ENCODE results near the gene AHDC1. TPM values are rescaled to one million over a fixed set of nuclear protein-coding genes. Genes with fewer than 3 reads are reported as not detected.
"Not testable (repeated sequence)": the region's sequence is repeated elsewhere in the genome, so short reads cannot be mapped to it uniquely, and the experiment has no call there.

The AHDC1 gene
- total and polyA plus RNA-seq, 5 donors from 2014 or later, result 0.07 to 26.2 (median 0.71) TPM

GRCh38 chr1:27503844-27504587, 99.9 kb downstream of the AHDC1 start:
- Histone ChIP-seq H3K27ac (ENCODE audit: insufficient read depth, low read length, poor library complexity, severe bottlenecking) (no peak overlapping the region), H3K36me3 (ENCODE audit: control insufficient read depth, insufficient read depth, low read length) (no peaks in the 10 kb centered on the region), H3K9me3 (ENCODE audit: control insufficient read depth in 2 of 2, low read length in 2 of 2) (no peaks in the 10 kb centered on the region), H3K4me1 (ENCODE audit: control insufficient read depth, insufficient read depth, low read length, poor library complexity, severe bottlenecking) (no peaks in the 10 kb centered on the region), H3K4me3 (ENCODE audit: low read depth, low read length) (no peak overlapping the region), H3K27me3 (ENCODE audit: control insufficient read depth, insufficient read depth, low read length) (no peaks in the 10 kb centered on the region)
- no peaks in the 10 kb centered on the region for H3K27me3 Mint-ChIP-seq
- no peaks in the 10 kb centered on the region for H3K36me3 Mint-ChIP-seq
- no peaks in the 10 kb centered on the region for H3K9me3 Mint-ChIP-seq
- no peak overlapping the region for H3K4me3 Mint-ChIP-seq
- DNase-seq, result no peak
- H3K27ac Mint-ChIP-seq, result no peak overlapping the region
- ATAC-seq (ENCODE audit: low read depth in 2 of 2), result no peak
- H3K4me1 Mint-ChIP-seq, result peaks cover 0 to 2% (median 0%) of the 10 kb centered on the region in 4 donors

- no peaks in the 10 kb centered on the region for H3K27me3 ChIP-seq (ENCODE audit: control insufficient read depth, insufficient read depth, low read length)
- no peaks in the 10 kb centered on the region for H3K36me3 ChIP-seq (ENCODE audit: control insufficient read depth, insufficient read depth, low read length)
- H3K4me1 ChIP-seq (ENCODE audit: control insufficient read depth, insufficient read depth, low read length, poor library complexity, severe bottlenecking), result no peaks in the 10 kb centered on the region
- H3K9me3 Mint-ChIP-seq, result peaks cover 0 to 2% (median 0%) of the 10 kb centered on the region in 7 donors
- peak overlapping the region in 1 of 4 donors; percentile 79 for H3K4me3 Mint-ChIP-seq
- no peak overlapping the region for H3K27ac ChIP-seq (ENCODE audit: insufficient read depth, low read length, poor library complexity, severe bottlenecking)
- no peak for ATAC-seq (ENCODE audit: low read depth in 2 of 2)
- H3K36me3 Mint-ChIP-seq, result no peaks in the 10 kb centered on the region
- no peak overlapping the region for H3K4me3 ChIP-seq (ENCODE audit: low read depth, low read length)
- peak overlapping the region in 2 of 3 donors; percentile 21 to 63 for H3K27ac Mint-ChIP-seq
- DNase-seq, result no peak
- H3K9me3 ChIP-seq (ENCODE audit: control insufficient read depth in 2 of 2, low read length in 2 of 2), result no peaks in the 10 kb centered on the region
- H3K27me3 Mint-ChIP-seq, result no peaks in the 10 kb centered on the region
- peaks cover 0 to 2% (median 0%) of the 10 kb centered on the region in 4 donors for H3K4me1 Mint-ChIP-seq
Observed at GRCh38 chr1:27503033-27503432, 100.9 kb downstream of the AHDC1 start.

GRCh38 chr1:27501159-27501558, 102.8 kb downstream of the AHDC1 start:
- not testable (repeated sequence) for H3K27me3 Mint-ChIP-seq; H3K36me3 Mint-ChIP-seq; DNase-seq; H3K4me1 Mint-ChIP-seq; H3K4me1 ChIP-seq (ENCODE audit: control insufficient read depth, insufficient read depth, low read length, poor library complexity, severe bottlenecking); H3K36me3 ChIP-seq (ENCODE audit: control insufficient read depth, insufficient read depth, low read length); H3K27me3 ChIP-seq (ENCODE audit: control insufficient read depth, insufficient read depth, low read length); ATAC-seq (ENCODE audit: low read depth in 2 of 2); H3K4me3 ChIP-seq (ENCODE audit: low read depth, low read length); H3K9me3 ChIP-seq (ENCODE audit: control insufficient read depth in 2 of 2, low read length in 2 of 2); H3K27ac ChIP-seq (ENCODE audit: insufficient read depth, low read length, poor library complexity, severe bottlenecking); H3K9me3 Mint-ChIP-seq; H3K27ac Mint-ChIP-seq; H3K4me3 Mint-ChIP-seq

GRCh38 chr1:27499142-27499541, 104.8 kb downstream of the AHDC1 start:
- Histone ChIP-seq H3K36me3 (ENCODE audit: control insufficient read depth, insufficient read depth, low read length) (no peaks in the 10 kb centered on the region), H3K9me3 (ENCODE audit: control insufficient read depth in 2 of 2, low read length in 2 of 2) (no peaks in the 10 kb centered on the region), H3K4me1 (ENCODE audit: control insufficient read depth, insufficient read depth, low read length, poor library complexity, severe bottlenecking) (no peaks in the 10 kb centered on the region), H3K27me3 (ENCODE audit: control insufficient read depth, insufficient read depth, low read length) (no peaks in the 10 kb centered on the region), H3K4me3 (ENCODE audit: low read depth, low read length) (no peak overlapping the region), H3K27ac (ENCODE audit: insufficient read depth, low read length, poor library complexity, severe bottlenecking) (no peak overlapping the region)
- no peaks in the 10 kb centered on the region for H3K27me3 Mint-ChIP-seq
- no peak for DNase-seq
- H3K9me3 Mint-ChIP-seq, result peaks cover 0 to 2% (median 0%) of the 10 kb centered on the region in 7 donors
- H3K27ac Mint-ChIP-seq, result no peak overlapping the region
- no peaks in the 10 kb centered on the region for H3K36me3 Mint-ChIP-seq
- H3K4me1 Mint-ChIP-seq, result peaks cover 0 to 2% (median 0%) of the 10 kb centered on the region in 4 donors
- ATAC-seq (ENCODE audit: low read depth in 2 of 2), result no peak
- no peak overlapping the region for H3K4me3 Mint-ChIP-seq

- Histone ChIP-seq H3K36me3 (ENCODE audit: control insufficient read depth, insufficient read depth, low read length) (no peaks in the 10 kb centered on the region), H3K9me3 (ENCODE audit: control insufficient read depth in 2 of 2, low read length in 2 of 2) (no peaks in the 10 kb centered on the region), H3K27me3 (ENCODE audit: control insufficient read depth, insufficient read depth, low read length) (no peaks in the 10 kb centered on the region), H3K4me3 (ENCODE audit: low read depth, low read length) (no peak overlapping the region), H3K4me1 (ENCODE audit: control insufficient read depth, insufficient read depth, low read length, poor library complexity, severe bottlenecking) (no peaks in the 10 kb centered on the region), H3K27ac (ENCODE audit: insufficient read depth, low read length, poor library complexity, severe bottlenecking) (no peak overlapping the region)
- no peaks in the 10 kb centered on the region for H3K36me3 Mint-ChIP-seq
- DNase-seq (no peak), ATAC-seq (ENCODE audit: low read depth in 2 of 2) (no peak)
- peaks cover 4 to 14% (median 6%) of the 10 kb centered on the region in 4 donors for H3K4me1 Mint-ChIP-seq
- H3K4me3 Mint-ChIP-seq, result no peak overlapping the region
- H3K27me3 Mint-ChIP-seq, result peaks cover 5% of the 10 kb centered on the region
- H3K27ac Mint-ChIP-seq, result peak overlapping the region in 1 of 3 donors; percentile 52
- peaks cover 0 to 2% (median 0%) of the 10 kb centered on the region in 7 donors for H3K9me3 Mint-ChIP-seq
Observed at GRCh38 chr1:27496604-27497155, 107.3 kb downstream of the AHDC1 start.

- DNase-seq (peak in 1 of 3 donors; percentile 34), ATAC-seq (ENCODE audit: low read depth in 2 of 2) (no peak)
- no peak overlapping the region for H3K27ac ChIP-seq (ENCODE audit: insufficient read depth, low read length, poor library complexity, severe bottlenecking)
- Mint-ChIP-seq H3K27me3 (peaks cover 17% of the 10 kb centered on the region), H3K27ac (peak overlapping the region in 2 of 3 donors; percentile 7 to 33), H3K4me3 (peak overlapping the region in 2 of 4 donors; percentile 63 to 69), H3K36me3 (no peaks in the 10 kb centered on the region), H3K9me3 (peaks cover 0 to 1% (median 0%) of the 10 kb centered on the region in 7 donors), H3K4me1 (peaks cover 16 to 40% (median 22%) of the 10 kb centered on the region in 4 donors)
- peaks cover 19% of the 10 kb centered on the region for H3K4me1 ChIP-seq (ENCODE audit: control insufficient read depth, insufficient read depth, low read length, poor library complexity, severe bottlenecking)
- H3K36me3 ChIP-seq (ENCODE audit: control insufficient read depth, insufficient read depth, low read length), result no peaks in the 10 kb centered on the region
- H3K4me3 ChIP-seq (ENCODE audit: low read depth, low read length), result no peak overlapping the region
- H3K9me3 ChIP-seq (ENCODE audit: control insufficient read depth in 2 of 2, low read length in 2 of 2), result no peaks in the 10 kb centered on the region
- no peaks in the 10 kb centered on the region for H3K27me3 ChIP-seq (ENCODE audit: control insufficient read depth, insufficient read depth, low read length)
Observed at GRCh38 chr1:27492796-27493195, 111.1 kb downstream of the AHDC1 start.

- Mint-ChIP-seq H3K27ac (peak overlapping the region; percentile 7 to 76 (median 63)), H3K36me3 (no peaks in the 10 kb centered on the region), H3K4me3 (peak overlapping the region; percentile 56 to 69 (median 64))
Observed at GRCh38 chr1:27491748-27492700, 111.9 kb downstream of the AHDC1 start.

More at GRCh38 chr1:27491748-27492700, 111.9 kb downstream of the AHDC1 start:
- peaks cover 19% of the 10 kb centered on the region for H3K4me1 ChIP-seq (ENCODE audit: control insufficient read depth, insufficient read depth, low read length, poor library complexity, severe bottlenecking)
- H3K27me3 ChIP-seq (ENCODE audit: control insufficient read depth, insufficient read depth, low read length), result no peaks in the 10 kb centered on the region
- no peaks in the 10 kb centered on the region for H3K9me3 ChIP-seq (ENCODE audit: control insufficient read depth in 2 of 2, low read length in 2 of 2)
- peak in 1 of 3 donors; percentile 19 for DNase-seq
- Mint-ChIP-seq H3K9me3 (peaks cover 0 to 1% (median 0%) of the 10 kb centered on the region in 7 donors), H3K4me1 (peaks cover 16 to 40% (median 23%) of the 10 kb centered on the region in 4 donors), H3K27me3 (peaks cover 17% of the 10 kb centered on the region)
- no peak for ATAC-seq (ENCODE audit: low read depth in 2 of 2)
- H3K36me3 ChIP-seq (ENCODE audit: control insufficient read depth, insufficient read depth, low read length), result no peaks in the 10 kb centered on the region
- H3K4me3 ChIP-seq (ENCODE audit: low read depth, low read length), result no peak overlapping the region
- H3K27ac ChIP-seq (ENCODE audit: insufficient read depth, low read length, poor library complexity, severe bottlenecking), result no peak overlapping the region

Data from CD4-positive, CD25-positive, alpha-beta regulatory T cell (primary cell).